Thyroid gland (tissue), 4 donors: ENCODE data around the gene BHLHA15.

Experiments used
- POLR2A ChIP-seq, 2 donors: fragments of 450-650 bp; IDR thresholded peaks; one replicate each; pipeline ENCODE4 v1.6.1; 2017; ENCODE audit warnings: antibody characterized with exemption in 2 of 2, mild to moderate bottlenecking in 2 of 2, moderate library complexity in 1 of 2
- TF ChIP-seq, protein P1 (sequence below), 6 experiments: fragments of 200-600 bp in 3 of 6; fragments of 450-650 bp in 3 of 6; sonication (generic) in 3 of 6; IDR thresholded peaks; one replicate each; pipeline ENCODE4 v1.5.1; 2016 to 2019; ENCODE audit warnings: antibody characterized with exemption in 6 of 6, mild to moderate bottlenecking in 2 of 6, inconsistent platforms in 1 of 6, moderate library complexity in 1 of 6

DNA sequence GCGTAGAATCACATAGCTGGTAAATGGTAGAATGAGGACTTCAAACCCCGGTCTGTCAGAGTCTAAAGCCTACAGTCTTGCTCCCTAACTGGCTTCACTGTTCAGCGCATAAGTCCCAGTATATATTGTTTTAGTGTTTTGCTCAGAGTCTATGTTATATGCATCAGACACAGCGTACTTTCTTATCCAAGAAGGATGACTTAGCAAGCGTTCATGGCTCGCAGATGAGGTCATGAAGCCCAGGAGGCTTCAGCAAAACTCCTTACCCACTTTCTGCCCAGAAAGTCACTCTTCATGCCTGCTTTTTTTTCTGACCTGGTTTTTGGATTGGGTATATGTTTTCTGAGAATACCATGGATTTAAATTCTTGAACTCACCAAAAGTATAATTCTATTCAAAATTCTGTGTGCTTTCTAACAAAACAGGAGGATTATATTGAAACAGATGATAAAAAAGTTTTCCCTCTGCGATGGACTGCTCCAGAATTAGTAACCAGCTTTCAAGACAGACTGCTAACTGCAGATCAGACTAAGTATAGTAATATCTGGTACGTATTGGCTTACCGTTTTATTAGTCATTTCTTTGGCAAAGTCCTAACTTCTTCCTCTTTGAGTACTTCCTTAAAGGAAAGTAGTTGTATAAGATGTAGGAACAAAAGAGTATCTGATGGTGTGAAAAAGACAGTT lies 24.6 kb upstream of the BHLHA15 start:
- TF ChIP-seq, protein P1, sequence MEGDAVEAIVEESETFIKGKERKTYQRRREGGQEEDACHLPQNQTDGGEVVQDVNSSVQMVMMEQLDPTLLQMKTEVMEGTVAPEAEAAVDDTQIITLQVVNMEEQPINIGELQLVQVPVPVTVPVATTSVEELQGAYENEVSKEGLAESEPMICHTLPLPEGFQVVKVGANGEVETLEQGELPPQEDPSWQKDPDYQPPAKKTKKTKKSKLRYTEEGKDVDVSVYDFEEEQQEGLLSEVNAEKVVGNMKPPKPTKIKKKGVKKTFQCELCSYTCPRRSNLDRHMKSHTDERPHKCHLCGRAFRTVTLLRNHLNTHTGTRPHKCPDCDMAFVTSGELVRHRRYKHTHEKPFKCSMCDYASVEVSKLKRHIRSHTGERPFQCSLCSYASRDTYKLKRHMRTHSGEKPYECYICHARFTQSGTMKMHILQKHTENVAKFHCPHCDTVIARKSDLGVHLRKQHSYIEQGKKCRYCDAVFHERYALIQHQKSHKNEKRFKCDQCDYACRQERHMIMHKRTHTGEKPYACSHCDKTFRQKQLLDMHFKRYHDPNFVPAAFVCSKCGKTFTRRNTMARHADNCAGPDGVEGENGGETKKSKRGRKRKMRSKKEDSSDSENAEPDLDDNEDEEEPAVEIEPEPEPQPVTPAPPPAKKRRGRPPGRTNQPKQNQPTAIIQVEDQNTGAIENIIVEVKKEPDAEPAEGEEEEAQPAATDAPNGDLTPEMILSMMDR (IDR thresholded peaks at IDR 0.05), result no peak
- TF ChIP-seq POLR2A (IDR thresholded peaks at IDR 0.05), result no peak
